HT-29 (cell line): ENCODE results near the gene RGR. TPM values are rescaled to one million over a fixed set of nuclear protein-coding genes. Genes with fewer than 3 reads are reported as not detected.

Source experiments
- DNase-seq: peaks from one replicate; pipeline ENCODE4 v3.0.0-alpha.2; 2015; ENCODE audit warnings: low spot score
- total RNA-seq: library from RNA; depleted of rRNA; stranded (reverse); fragments of >200 nt; shearing (Covaris generic); gene quantifications from 2 replicates; pipeline ENCODE4 v1.2.3, GENCODE V29; 2014; rRNA removed

Gene RGR, protein sequence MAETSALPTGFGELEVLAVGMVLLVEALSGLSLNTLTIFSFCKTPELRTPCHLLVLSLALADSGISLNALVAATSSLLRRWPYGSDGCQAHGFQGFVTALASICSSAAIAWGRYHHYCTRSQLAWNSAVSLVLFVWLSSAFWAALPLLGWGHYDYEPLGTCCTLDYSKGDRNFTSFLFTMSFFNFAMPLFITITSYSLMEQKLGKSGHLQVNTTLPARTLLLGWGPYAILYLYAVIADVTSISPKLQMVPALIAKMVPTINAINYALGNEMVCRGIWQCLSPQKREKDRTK
- total RNA-seq = not detected in 2 replicates

DNA sequence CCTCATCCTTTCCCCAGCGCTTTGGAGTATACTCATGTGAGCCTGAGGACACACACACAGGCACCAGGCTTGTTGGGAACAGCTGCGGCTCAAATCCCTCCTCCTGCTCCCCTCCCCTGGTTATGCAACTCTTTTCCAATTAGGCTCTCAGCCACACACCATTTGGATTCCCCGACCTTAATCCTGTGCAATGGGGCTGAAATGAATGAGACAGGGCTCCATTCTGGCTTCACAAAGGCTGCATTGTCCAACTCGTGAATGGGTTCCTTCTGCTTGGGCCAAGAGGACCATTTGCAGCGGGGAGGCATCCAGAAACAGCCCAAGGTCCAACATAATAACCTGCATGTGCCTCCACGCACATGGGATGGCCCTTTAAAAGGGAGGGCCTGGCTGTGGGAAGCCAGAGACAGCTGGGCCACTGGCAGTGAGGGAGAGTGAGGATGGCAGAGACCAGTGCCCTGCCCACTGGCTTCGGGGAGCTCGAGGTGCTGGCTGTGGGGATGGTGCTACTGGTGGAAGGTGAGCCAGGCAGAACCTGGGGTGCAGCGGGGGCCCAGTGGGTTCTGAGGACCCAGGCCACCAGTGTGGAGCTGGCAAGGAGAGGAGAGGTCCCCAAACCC lies at the start of gene RGR:
Gene RGR (plus strand): TSS at position 403 of the 620 bp plus-strand sequence. CDS start 38 bp downstream, at position 441.
- no peak for DNase-seq

DNA sequence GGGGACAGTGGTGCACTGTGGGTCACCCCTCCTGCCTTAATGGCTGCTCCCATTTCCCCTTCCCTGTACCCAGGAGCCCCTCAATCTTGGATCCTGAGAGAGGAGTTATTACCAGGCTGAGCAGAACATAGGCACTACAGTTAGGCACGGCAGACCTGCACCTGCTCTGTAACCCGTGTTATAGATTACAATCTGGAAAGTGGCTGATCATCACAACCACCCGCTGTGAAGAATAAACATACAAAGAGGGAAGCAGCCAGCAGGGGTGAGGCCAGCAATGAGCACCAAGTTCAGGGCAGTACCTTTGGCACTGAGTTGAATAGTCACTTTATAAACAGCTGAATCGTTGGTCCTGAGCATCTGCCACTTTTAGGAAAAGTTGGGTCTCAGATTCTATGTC lies 48.8 kb upstream of the RGR start:
- DNase-seq = no peak

DNA sequence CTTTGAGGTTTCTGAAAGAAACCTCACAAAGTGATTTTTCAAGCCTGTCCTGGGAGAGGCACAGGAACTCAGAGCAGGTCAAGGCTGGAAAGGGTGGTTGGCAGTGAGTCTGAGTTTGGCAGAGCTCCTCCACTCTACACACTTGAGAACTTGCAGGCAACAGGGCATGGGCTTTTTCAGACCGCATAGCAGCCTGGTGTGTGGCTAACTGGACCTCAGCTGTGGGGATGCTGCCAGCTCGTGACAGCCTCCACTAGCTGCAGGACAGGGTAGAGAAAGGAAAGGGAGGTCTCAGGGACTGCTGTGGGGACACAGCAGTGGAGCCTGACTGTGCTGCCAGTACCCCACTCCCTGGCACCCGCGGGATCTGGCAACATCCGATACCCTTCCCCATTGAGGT lies 47.9 kb upstream of the RGR start:
- DNase-seq = no peak

DNA sequence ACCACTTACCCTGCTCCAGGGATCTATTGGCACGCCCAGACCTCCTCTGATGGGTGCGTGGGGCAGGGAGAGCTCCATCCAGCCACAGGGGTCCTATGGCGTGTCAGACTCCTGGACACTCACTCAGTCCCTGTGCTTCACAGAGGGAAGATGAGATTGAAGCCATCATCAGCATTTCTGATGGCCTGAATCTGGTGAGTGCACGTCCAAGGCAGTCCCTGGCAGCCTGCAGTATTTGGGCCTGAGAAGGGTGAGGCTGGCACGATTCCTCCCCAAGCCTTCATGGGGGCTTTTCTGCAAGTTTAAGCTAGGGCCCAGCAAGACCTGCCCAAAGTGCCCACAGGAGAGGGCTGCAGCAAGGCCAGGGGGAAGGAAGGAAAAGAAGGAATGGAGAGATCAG lies 47.2 kb upstream of the RGR start:
- no peak for DNase-seq

DNA sequence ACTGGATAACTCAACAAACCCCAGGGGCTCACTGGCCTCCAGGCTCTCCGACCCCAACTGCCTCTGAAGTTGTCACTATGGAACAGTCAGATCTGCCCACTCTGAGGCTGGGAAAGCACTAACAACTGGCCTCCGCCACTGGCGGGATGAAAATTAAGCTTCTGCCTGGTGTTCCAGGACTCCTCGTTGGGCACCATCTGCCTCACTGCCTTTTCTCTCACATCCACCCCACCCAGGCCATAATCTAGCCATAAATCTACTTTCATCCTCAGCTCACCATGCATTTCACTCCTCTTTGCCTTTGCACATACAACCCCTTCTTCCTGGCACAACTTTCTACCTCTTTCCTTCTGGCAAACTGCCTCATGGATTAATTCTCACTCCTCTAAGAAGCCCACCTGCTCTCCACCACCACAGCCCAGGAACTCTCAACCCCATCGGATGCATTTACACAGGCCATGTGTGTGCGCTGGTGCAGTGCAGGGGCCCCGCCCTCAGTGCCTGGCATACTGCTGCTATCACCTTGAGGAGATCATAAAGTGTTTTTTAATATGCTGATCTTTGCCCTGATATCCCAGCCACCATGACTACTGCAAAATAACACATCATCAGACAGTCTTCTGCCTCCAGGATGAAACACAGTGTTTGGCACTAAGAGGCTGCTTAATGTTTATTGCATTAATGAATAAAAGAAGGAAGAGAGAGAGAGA lies 46.5 kb upstream of the RGR start:
- no peak for DNase-seq

DNA sequence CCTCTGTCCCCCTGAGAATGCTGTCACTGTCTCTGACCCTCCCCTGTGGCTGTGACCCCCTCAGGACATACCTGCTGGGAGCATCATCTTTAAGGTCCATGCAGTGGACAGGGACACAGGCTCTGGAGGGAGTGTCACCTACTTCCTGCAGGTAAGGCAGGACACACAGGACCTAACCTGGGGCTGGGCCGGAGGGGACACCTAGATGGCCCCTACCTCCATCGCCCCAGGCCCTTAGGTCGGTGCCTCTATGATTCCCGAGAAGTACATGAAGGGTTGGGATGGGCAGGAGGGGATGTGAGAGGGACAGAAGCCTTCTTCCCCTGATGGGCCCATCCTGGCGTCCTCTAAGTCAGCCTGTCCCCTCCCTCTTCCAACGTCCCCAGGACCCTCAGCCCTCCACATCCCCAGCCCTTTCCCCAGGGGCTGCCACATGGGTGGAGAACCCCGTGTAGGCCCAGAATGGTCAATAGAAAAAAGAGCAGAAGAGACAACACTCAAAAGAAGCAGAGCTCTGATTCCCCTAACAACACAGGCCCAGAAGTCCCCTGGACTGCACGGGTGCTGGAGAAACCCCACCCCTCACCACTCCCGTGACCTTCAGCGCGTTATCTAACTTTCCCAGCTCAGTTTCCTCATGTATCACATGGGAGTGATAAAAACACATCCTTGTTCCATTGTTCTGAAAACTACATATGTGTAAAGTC lies 44.2 kb upstream of the RGR start:
- no peak for DNase-seq

DNA sequence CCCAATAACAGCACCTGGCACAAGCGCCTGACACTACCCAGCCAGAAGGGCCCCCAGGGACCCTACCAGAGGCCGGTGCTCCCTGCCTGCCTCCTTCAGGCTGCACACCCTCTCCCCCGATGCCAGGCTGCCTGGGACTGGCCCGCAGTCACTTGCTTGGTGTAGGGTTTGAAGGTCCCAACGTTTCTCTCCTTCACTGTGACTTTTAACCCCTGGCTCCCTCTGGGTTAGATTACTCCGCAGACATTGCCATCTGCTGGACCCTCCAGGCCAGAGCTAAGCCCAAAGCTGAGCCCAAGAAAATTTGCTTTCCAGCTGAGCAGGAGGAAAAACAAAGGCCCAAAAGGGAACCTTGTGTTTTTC lies 43.6 kb upstream of the RGR start:
- no peak for DNase-seq

DNA sequence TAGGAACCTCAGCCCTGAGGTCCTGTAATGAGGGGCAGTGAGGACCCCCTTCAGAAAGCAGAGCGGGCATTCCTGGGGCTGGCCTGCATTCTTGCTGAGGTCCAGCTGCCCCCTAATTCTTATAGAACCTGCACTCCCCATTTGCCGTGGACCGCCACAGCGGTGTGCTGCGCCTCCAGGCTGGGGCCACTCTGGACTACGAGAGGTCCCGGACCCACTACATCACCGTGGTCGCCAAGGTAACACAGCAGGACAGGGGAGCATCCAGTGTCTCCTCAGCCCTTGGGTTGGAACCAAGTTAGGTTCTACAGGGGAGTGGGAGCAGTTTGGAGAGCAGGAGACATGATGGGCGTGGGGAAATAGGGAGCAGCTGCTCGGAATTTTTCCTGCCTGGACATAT lies 43.2 kb upstream of the RGR start:
- DNase-seq = no peak

DNA sequence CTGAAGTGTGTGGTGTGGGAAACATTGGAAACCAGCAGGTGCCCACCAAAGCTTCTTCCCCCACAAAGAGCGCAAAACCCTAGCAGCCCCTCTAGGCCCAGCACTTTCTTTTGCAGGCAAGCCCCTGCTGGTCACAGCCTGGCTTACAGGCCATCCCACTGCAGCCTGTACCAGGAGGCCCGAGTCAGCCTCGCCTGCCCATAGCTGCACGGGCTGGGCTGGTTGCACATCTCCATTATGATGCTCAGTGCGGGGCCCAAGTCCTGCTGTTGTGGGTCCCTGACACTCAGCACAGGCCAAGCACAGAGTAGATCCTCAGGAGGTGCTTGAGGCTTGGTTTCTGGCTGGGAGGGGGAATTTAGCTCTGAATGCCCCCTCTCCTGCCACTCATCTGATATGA lies 42.5 kb upstream of the RGR start:
- DNase-seq = no peak

DNA sequence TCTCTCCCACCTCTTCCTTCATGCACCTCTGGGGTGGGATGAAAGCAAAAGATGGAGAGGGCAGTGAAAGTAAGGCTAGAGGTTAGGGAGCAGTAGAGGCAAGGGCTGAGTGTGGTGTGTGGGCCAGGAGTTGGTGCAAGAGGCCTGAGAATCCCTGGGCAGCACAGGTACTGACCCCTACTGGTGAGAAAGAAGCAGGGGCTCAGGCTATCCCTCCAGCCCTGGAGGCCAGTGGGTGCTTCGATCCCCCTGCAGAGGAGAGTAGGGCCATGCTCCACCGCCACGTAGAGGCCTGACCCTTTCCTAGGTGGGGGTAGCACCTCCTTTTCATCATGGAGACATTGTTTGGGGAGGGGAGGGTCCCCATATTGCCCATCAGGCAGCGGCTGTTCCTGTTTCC lies 40.7 kb upstream of the RGR start:
- no peak for DNase-seq

DNA sequence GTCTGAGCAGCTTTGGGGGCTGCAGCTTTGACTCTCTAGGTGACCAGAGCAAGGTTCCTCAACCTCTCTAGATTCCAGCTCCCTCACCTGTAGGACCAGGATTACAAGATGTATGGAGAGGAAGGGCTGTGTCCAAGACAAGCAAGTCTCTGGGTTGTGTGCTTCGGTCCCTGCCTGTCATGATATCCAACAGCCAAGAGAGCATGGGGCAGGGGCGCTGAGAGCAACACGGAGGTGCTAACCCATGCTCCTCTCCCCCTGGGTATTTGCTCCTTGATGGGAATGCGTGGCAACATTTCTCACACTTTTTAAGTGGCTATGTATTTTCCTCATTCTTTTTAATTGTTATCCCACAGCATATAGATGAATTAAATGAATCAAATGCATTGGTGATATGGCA lies 40.2 kb upstream of the RGR start:
- DNase-seq = no peak

DNA sequence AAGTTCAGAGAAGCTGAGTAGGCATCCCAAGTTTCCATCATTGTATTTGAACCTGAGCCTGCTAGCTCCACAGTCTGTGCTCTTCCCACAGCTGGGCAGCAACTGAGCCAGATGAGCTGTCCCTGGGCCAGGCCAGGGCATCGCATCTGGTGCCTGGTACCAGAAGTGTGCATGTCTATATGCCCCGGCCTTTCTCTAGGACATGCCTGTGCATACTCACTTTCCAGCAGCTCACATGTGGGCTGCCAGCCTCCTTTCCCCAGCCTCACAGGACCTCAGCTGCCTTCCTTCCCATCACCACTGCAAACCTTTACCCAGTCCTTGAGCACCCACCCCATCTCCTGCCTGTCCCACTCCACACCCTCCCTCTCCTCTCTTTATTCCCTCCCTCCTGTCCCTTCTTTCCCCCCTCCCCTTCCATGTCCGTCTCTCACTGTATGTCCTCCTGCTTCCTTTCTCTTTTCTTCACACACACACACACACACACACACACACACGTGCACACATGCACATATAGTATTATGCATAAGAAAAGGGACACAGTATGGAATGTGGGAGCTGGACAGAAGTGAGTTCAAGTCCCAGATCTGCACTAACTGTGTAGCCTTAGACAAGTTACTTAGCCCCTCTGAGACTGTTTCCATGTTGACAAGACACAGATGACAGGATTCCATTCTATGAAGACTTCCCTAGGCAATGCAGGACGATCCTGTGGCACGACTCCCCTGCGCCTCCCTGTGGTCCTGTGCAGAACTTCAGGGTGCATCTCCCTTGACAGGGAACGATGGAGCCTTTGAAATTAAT lies 39.6 kb upstream of the RGR start:
- DNase-seq = peak; percentile 65

DNA sequence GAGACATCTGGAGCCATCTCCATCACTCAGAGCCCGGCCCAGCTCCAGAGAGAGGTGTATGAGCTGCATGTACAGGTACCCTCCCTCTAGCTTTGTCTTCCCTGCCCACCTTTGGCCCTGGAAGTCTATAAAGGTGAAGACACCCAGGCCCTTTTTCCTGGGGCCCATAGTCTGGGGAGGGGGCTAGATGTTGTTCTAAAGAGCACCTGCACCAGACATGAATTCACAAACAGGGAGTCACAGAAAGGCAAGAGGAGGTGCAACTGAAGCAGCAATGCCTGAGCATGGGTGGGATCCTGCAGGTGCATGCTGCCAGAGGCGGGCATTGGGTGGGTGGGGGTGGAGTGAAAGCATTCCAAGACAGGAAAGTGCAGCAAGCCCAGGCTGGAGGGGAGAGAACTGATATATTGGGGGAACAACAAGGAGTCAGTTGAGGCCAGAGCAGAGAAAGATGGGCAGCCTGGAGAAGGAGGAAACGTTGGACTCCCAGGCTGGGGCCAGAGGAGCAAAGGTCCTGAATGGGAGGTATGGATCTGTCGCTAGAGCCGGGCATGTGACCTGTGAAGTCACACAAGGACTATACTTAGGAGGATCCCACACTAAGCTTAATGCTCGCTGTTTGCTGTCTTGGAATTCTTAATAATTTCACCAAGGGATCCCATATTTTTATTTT lies 38.9 kb upstream of the RGR start:
- DNase-seq = no peak

DNA sequence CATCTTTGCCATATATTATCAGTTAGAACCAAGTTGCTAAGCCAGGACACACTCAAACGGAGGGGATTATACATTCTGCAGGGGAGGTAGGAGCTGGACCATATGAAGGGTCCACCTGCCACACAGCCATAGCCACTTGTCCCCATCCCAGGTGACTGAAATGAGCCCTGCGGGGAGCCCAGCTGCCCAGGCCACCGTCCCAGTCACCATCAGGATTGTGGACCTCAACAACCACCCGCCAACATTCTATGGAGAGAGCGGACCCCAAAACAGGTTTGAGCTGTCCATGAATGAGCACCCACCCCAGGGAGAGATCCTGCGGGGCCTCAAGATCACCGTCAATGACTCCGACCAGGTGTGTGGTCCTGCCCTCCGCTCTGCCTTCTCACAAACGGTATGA lies 36.8 kb upstream of the RGR start:
- DNase-seq = no peak

DNA sequence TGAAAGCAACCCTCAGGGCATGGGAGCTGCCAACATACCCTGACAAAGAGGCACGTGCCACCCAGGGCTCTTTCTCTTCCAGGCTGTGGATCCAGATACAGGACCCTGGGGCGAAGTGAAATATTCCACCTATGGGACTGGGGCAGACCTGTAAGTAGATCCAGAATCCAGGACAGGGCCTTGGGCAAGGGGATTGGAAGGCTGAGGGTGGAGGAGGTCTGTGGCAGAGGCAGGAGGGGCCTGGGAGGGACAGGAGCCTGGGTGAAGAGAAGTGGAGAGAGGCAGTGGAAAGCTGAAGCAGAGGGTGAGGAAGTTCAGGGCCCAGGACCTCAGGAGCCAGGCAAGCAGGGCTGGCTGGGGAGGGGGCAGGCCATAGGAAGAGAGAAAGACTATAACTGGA lies 33.3 kb upstream of the RGR start:
- no peak for DNase-seq

DNA sequence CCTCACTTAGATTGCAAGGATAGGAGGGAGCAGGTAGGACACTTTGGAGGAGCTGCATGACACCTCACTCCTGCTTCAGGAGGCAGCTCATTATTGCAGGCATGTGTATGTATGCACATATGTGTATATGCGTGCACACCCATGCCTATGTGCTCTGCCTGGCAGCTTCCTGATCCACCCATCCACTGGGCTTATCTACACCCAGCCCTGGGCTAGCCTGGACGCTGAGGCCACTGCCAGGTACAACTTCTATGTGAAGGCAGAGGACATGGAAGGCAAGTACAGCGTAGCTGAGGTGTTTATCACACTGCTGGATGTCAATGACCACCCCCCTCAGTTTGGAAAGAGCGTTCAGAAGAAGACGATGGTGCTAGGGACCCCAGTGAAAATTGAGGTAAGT lies 32.8 kb upstream of the RGR start:
- no peak for DNase-seq

DNA sequence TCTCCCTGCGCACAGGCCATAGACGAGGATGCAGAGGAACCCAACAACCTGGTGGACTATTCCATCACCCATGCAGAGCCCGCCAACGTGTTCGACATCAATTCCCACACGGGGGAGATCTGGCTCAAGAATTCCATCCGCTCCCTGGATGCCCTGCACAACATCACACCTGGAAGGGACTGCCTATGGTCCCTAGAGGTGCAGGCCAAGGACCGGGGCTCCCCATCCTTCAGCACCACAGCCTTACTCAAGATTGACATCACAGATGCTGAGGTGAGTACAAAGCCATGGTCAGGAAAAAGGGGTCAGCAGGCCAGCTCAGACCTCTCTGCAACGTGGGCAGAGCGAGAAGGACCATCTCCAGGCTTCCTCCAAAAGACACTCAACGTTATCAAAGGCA lies 31.8 kb upstream of the RGR start:
- DNase-seq = no peak

DNA sequence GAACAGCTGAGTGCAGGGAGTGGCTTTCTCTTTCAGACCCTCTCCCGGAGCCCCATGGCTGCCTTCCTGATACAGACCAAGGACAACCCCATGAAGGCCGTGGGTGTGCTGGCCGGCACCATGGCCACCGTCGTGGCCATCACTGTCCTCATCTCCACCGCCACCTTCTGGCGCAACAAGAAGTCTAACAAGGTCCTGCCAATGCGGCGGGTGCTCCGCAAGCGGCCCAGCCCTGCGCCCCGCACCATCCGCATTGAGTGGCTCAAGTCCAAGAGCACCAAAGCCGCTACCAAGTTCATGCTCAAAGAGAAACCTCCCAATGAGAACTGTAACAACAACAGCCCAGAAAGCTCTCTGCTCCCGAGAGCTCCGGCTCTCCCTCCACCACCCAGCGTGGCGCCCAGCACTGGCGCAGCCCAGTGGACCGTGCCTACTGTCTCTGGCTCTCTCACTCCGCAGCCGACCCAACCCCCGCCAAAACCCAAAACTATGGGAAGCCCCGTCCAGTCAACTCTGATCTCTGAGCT lies 30.7 kb upstream of the RGR start:
- no peak for DNase-seq

DNA sequence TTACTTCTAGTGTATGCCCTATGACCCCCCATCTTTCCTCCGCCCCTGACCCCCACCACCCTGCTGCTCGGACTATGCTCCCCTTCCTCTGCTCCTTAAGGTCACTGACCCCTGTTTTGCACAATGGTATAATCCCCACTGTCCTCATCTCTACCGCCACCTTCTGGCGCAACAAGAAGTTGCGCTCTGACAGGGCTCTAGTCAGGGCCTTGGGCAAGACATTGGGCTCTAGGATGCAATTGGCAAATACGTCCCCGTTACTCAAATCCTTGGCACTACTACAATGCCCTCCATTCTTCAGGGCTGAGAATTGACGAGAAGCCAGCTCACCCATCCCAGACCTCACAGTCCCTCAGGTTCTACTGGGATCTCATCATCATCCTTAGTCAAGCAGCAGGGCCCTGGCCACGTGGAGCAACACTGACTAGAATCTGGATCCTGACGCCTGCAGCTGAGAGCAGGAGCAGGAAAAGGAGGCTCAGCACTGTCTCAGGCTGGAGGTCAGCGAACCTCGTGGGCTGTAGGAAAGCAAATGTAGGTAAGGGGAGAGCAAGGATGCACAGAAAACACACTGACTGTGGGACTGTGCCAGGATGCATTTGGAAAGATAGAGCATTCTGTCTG lies 30.1 kb upstream of the RGR start:
- peak; percentile 23 for DNase-seq

DNA sequence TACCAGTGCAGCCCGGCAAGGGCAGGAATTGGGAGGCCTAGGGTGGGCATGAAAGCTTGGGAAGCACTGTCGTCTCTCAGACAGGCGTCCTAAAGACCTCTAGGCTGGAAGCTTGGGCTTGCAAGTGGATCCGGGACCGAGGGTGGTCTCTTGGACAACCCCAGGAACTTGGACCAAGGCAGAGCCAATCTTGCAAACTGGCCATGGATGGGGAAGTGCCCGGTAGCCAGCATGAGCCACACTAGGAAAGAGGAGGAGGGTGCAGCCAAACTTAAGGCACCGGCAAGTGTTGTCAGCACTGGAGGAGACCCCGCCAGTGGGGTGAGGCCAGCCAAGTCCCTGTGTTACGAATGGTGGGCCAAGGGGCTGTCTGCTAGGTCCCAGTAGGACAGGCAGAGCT lies 28.0 kb upstream of the RGR start:
- DNase-seq = no peak
